HepG2 (cell line): ENCODE data around the gene LIMS2. TPM values are rescaled to one million over a fixed set of nuclear protein-coding genes. Genes with fewer than 3 reads are reported as not detected.
A peak's percentile ranks its signal among the peaks of the same experiment; 100 is the strongest.

Source experiments
- ATAC-seq: fragments of 200-7000 bp; cut with Tn5 transposase; 3 replicates; pipeline ENCODE4 v1.9.1; 2020; ENCODE audit warnings: mild to moderate bottlenecking, moderate library complexity
- BruUV-seq: library from RNA; stranded (reverse); fragments of 400-500 nt; replicated peaks from 2 replicates; lab custom pipeline; 2021; lab: Mats Ljungman, UMichigan
- CTCF ChIA-PET: fragments of 300-600 bp; formaldehyde crosslinking; extraction: SDS; loops from one replicate; lab custom pipeline; 2021; ENCODE audit warnings: low total read pairs, inconsistent platforms, low intra/inter-chr PET ratio; lab: Yijun Ruan, JAX
- POLR2A ChIA-PET: fragments of 350-600 bp; sonication (Branson Sonifier 250); formaldehyde crosslinking; loops from one replicate; lab custom pipeline; 2020; ENCODE audit warnings: antibody characterized with exemption, inconsistent platforms; lab: Yijun Ruan, JAX
- DNase-seq: peaks from one replicate; pipeline ENCODE4 v3.0.0-alpha.2; 2015; ENCODE audit warnings: low spot score
- FAIRE-seq: peaks from 3 replicates; lab custom pipeline; 2011; peaks lifted over from hg19 to GRCh38; lab: Jason Lieb, UNC
- H2AFZ ChIP-seq: one replicate; pipeline ENCODE4 v1.6.1; 2011; ENCODE audit warnings: low read length, inconsistent platforms
- H3K27ac ChIP-seq: fragments of 300-600 bp; 3 replicates; pipeline ENCODE4 v1.8.0; 2011; ENCODE audit warnings: mixed run types, mild to moderate bottlenecking, mixed read lengths, low read length, inconsistent platforms; ENCODE audit not compliant: insufficient read depth; ENCODE audit errors: extremely low read length
- H3K27me3 ChIP-seq, 2 experiments: fragments of 200-600 bp in 1 of 2; 2 replicates in 1 of 2; 3 replicates in 1 of 2; pipeline versions ENCODE4 v1.6.0 to v1.8.0; 2011; ENCODE audit warnings: low read length in 2 of 2, mild to moderate bottlenecking in 2 of 2, moderate library complexity in 2 of 2, inconsistent platforms in 1 of 2; ENCODE audit not compliant: insufficient read depth in 2 of 2, control insufficient read depth in 1 of 2
- H3K36me3 ChIP-seq, 2 experiments: fragments of 200-600 bp in 1 of 2; replicated peaks in 1 of 2; 2 replicates in 1 of 2; 3 replicates in 1 of 2; pipeline versions ENCODE4 v1.5.1 to v1.8.0; 2011; ENCODE audit warnings: low read length in 2 of 2, inconsistent platforms in 1 of 2; ENCODE audit not compliant: insufficient read depth in 2 of 2, control insufficient read depth in 1 of 2
- H3K4me1 ChIP-seq: 2 replicates; pipeline ENCODE4 v1.5.1; 2012; ENCODE audit warnings: low read length, inconsistent platforms; ENCODE audit not compliant: insufficient read depth
- H3K4me2 ChIP-seq: 2 replicates; pipeline ENCODE4 v1.6.0; 2011; ENCODE audit warnings: low read depth, low read length, inconsistent platforms
- H3K4me3 ChIP-seq, 3 experiments: fragments of 200-600 bp in 1 of 3; sonication (generic), shearing (Covaris generic) in 1 of 3; replicated peaks in 1 of 3; 2 replicates each; pipeline ENCODE4 v1.5.1; 2011 to 2016; ENCODE audit warnings: low read length in 3 of 3, inconsistent platforms in 2 of 3, low read depth in 2 of 3, mild to moderate bottlenecking in 2 of 3, control low read depth in 1 of 3, mixed read lengths in 1 of 3; ENCODE audit not compliant: insufficient read depth in 1 of 3
- H3K79me2 ChIP-seq: one replicate; pipeline ENCODE4 v1.6.1; 2011; ENCODE audit warnings: low read length, inconsistent platforms; ENCODE audit not compliant: insufficient read depth
- H3K9ac ChIP-seq: 2 replicates; pipeline ENCODE4 v1.6.0; 2011; ENCODE audit warnings: mild to moderate bottlenecking, low read depth, low read length, inconsistent platforms; ENCODE audit not compliant: insufficient read depth
- H3K9me3 ChIP-seq: 2 replicates; pipeline ENCODE4 v1.5.1; 2012; ENCODE audit warnings: mild to moderate bottlenecking, low read length
- H4K20me1 ChIP-seq: 2 replicates; pipeline ENCODE4 v1.6.0; 2011; ENCODE audit warnings: inconsistent platforms, mild to moderate bottlenecking, low read length, moderate library complexity; ENCODE audit not compliant: insufficient read depth
- HCFC1 ChIP-seq: fragments of 150-350 bp; IDR thresholded peaks from 2 replicates; pipeline ENCODE4 v1.6.1; 2014; ENCODE audit warnings: low read depth, low read length
- IRF9 ChIP-seq: sonication (generic); formaldehyde crosslinking; IDR thresholded peaks from 2 replicates; pipeline ENCODE4 v1.8.0; 2022; ENCODE audit warnings: missing genetic modification reagents, mild to moderate bottlenecking, borderline replicate concordance
- NRL ChIP-seq: sonication (generic); formaldehyde crosslinking; IDR thresholded peaks from 2 replicates; pipeline ENCODE4 v1.5.0; 2020; ENCODE audit warnings: missing genetic modification reagents, mild to moderate bottlenecking, moderate library complexity, borderline replicate concordance
- U2AF2 ChIP-seq: fragments of 200-400 bp; formaldehyde crosslinking; IDR thresholded peaks from 2 replicates; pipeline ENCODE4 v1.6.1; 2017; ENCODE audit warnings: low read depth, mild to moderate bottlenecking, low read length
- ZNF414 ChIP-seq: sonication (generic); formaldehyde crosslinking; IDR thresholded peaks from 2 replicates; pipeline ENCODE4 v1.5.0; 2020; ENCODE audit warnings: missing genetic modification reagents
- ZNF512 ChIP-seq: sonication (generic); formaldehyde crosslinking; IDR thresholded peaks from 2 replicates; pipeline ENCODE4 v1.4.0; 2020; ENCODE audit warnings: mild to moderate bottlenecking, missing genetic modification reagents
- ZNF768 ChIP-seq: sonication (generic); formaldehyde crosslinking; IDR thresholded peaks from 2 replicates; pipeline ENCODE4 v1.4.0; 2020; ENCODE audit warnings: missing genetic modification reagents
- WGBS: methylation state at CpG from one replicate; pipeline ENCODE4 v1.1.6; 2017; ENCODE audit warnings: low lambda C conversion rate; 5-methylcytosine and 5-hydroxymethylcytosine counted together
- in situ Hi-C: cut with HindIII; loops from 2 replicates; pipeline ENCODE4 v1.10.0; 2017; ENCODE audit warnings: low pct_unique_long_range_greater_than_20kb; ENCODE audit not compliant: extremely low pct_ligation_motif_present
- intact Hi-C: fragments of 100-400 bp; cut with micrococcal nuclease; formaldehyde crosslinking; loops from one replicate; pipeline ENCODE4 v1.10.0; 2022; ENCODE audit not compliant: unreplicated experiment
- polyA plus RNA-seq, 8 experiments: library from polyadenylated mRNA; depleted of rRNA in 3 of 8; stranded (reverse) in 7 of 8; unstranded in 1 of 8; fragments of >200 nt; fragmentation: Illumina TruSeq in 4 of 8; extraction: Trizol in 4 of 8; gene quantifications; 2 replicates each; pipeline versions ENCODE4 v1.2.1 to v1.2.3, GENCODE V29; 2011 to 2016; ENCODE audit warnings: low read depth in 4 of 8, missing spikeins in 1 of 8, mixed read lengths in 1 of 8; ENCODE audit not compliant: insufficient read depth in 1 of 8
- total RNA-seq, 5 experiments: library from RNA; depleted of rRNA; stranded (reverse); fragments of >200 nt; fragmentation: Illumina TruSeq; extraction: Trizol; gene quantifications; 2 replicates each; pipeline ENCODE4 v1.2.3, GENCODE V29; 2016; ENCODE audit warnings: low read depth in 1 of 5

The LIMS2 gene
- total and polyA plus RNA-seq, 2 of the 13 experiments (the other 11 are each of a cell fraction or from before 2014, with no cell fraction given), result 1.0 to 1.9 TPM

- peaks cover 7 to 56% of the 10 kb centered on the region in 2 experiments for H3K27me3 ChIP-seq
- no TSS peak for BruUV-seq
- no peak for TF ChIP-seq HCFC1
- TF ChIP-seq, all 625 proteins: peak for 0
Observed at GRCh38 chr2:127683056-127683455, 7.7 kb upstream of the LIMS2 start.

GRCh38 chr2:127681976-127682857 lies 6.9 kb upstream of the LIMS2 start:
- Histone ChIP-seq H3K27me3 (peaks cover 9 to 65% of the 10 kb centered on the region in 2 experiments), H3K4me3 (no peak overlapping the region), H3K4me1 (peaks cover 15% of the 10 kb centered on the region), H3K27ac (no peak overlapping the region), H3K4me2 (no peak overlapping the region), H3K9ac (no peak overlapping the region), H3K79me2 (no peaks in the 10 kb centered on the region), H3K36me3 (no peaks in the 10 kb centered on the region), H2AFZ (no peak overlapping the region), H4K20me1 (no peaks in the 10 kb centered on the region; the same call in 1 of the 2 replicates), H3K9me3 (no peaks in the 10 kb centered on the region)
- DNase-seq, result no peak
- no peak for FAIRE-seq
- POLR2A ChIA-PET, result no interaction called here
- CTCF ChIA-PET, result no interaction called here
- 34% methylated on average over 6 of the region's 6 CpGs for WGBS
- intact Hi-C loops (no loop called here), in situ Hi-C loops (no loop called here)
- ATAC-seq, result no peak
- no TSS peak for BruUV-seq
- TF ChIP-seq IRF9 (no peak), U2AF2 (peak; percentile 76; the same call in 1 of the 2 replicates), ZNF768 (CRISPR knock-in tag) (no peak), ZNF512 (CRISPR knock-in tag) (0 out of 2 replicates have a peak, but pooled peaks have one; percentile 35), ZNF414 (CRISPR knock-in tag) (no peak), NRL (CRISPR knock-in tag) (no peak)

More at GRCh38 chr2:127683056-127683455, 7.7 kb upstream of the LIMS2 start:
- Histone ChIP-seq H3K79me2 (no peaks in the 10 kb centered on the region), H3K27ac (no peak overlapping the region), H3K4me2 (no peak overlapping the region), H2AFZ (no peak overlapping the region), H3K9ac (no peak overlapping the region), H4K20me1 (no peaks in the 10 kb centered on the region), H3K4me3 (no peak overlapping the region), H3K36me3 (no peaks in the 10 kb centered on the region), H3K4me1 (peaks cover 15% of the 10 kb centered on the region), H3K9me3 (no peaks in the 10 kb centered on the region)
- FAIRE-seq, result no peak
- no peak for DNase-seq
- ChIA-PET CTCF (no interaction called here), POLR2A (no interaction called here)
- no peak for ATAC-seq
- intact Hi-C loops, result no loop called here
- in situ Hi-C loops, result no loop called here
